ENCODE measurements around the gene SPG7.
A peak's percentile ranks its signal among the peaks of the same experiment; 100 is the strongest.

SPG7 gene

DNA sequence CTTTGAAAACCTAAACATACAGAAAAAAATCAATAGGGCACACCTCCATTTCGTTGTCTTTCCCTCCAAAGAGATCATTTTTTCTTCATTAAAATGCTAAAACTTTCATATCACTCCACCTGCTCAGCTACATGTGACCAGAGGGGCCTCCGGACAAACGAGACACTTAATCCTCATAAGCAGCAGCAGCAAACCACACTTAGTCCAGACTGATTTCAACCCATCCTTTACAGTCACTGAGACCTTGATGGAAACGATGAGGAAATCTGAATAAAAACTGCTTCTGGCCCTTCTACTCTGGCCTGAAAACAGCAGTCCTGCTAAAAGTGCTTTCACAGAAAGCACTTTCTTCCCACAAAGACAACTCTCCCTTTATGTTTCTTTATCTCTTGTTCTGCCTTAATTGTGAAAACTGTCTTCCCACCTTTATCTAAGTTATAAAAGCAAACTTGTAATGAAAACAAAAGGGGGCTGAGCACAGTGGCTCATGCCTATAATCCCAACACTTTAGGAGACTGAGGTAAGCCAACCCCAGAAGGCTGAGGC is 22.4 kb upstream of the SPG7 start:
- DNase-seq (ENCODE audit: low read depth, low spot score), result no peak

GRCh38 chr16:89489040-89489897 is 18.9 kb upstream of the SPG7 start:
- DNase-seq (ENCODE audit: low read depth, low spot score), result no peak

GRCh38 chr16:89489898-89490438 is 18.2 kb upstream of the SPG7 start:
- no peak for DNase-seq (ENCODE audit: low read depth, low spot score)

DNA sequence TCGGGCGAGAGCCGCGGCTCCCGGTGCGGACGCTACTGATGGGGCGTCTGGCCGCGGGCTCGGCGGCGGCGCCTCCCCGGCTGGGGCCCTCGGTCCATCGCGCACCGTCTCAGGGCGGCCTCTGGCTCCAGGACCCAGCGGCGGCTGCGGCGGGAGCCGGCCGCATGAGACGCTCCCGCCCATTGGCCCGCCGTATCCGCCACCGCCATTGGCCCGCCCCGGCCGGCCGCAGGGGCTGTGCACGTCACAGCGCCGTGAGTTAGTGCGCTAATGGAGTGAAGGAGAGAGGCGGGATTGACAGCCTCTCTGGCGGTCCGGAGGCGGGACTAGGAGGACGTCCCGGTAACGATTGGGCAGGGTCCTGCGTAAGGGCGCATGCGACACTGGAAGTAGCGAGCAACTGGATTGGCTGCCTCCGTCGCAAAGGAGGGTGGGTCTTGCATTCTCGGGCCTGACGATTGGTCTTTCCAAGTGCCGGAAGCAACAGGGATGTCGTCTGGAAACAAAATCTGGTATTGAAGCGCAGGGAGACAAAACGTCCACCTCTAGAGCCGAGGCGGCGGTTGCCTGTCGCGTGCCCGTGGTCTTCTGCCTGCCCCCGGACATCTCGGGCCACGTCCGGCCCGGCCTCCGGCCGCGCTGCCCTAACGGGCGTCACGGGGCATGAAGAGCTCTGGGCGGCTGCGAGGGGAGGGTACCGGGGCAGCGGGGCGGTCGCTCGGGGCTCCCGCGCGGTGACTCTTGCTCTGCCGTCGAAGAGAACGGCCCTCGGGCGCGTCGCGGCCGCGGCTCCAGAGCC is 17.6 kb upstream of the SPG7 start, which contains the start of gene ANKRD11:
Gene ANKRD11, minus strand, starts transcription at position 123 of the 799 bp plus-strand sequence. CDS start 173,542 bp downstream, outside the sequence.
- peak; percentile 99 for DNase-seq (ENCODE audit: low read depth, low spot score)

- DNase-seq (ENCODE audit: low read depth, low spot score), result no peak
Observed at GRCh38 chr16:89491238-89491869, 16.8 kb upstream of the SPG7 start.

DNA sequence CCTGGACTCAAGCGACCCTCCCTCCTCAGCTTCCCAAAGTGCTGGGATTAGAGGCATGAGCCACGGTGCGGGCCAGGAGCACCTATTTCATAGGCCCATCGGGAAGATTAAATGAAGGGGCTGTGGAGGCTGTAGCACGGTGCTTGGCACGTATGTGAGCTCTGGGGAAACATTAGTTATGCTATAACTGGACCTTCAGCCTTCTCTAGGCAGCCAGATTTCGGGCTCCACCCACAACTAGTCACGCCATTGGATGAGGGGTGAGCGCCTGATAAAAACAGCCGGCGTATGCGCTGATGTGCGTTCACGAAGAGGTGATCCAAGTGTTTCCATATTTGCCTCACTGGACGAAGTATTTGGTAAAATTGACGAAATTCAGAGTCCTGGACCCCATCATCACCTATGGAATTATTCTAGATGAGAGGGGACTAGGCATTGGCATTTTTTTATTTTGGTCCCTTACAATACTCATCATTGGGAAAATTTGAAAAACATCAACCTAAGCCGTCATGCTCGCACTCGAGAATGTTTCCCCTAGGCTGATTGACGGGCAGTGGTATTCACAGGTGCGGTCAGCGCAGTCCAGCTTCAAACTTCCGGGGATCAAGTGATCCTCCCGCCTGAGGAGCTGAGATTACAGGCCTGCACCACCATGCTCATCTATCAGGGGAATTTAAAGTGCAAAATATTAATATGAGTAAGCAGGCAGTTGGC is 16.1 kb upstream of the SPG7 start:
- DNase-seq (ENCODE audit: low read depth, low spot score), result no peak

DNA sequence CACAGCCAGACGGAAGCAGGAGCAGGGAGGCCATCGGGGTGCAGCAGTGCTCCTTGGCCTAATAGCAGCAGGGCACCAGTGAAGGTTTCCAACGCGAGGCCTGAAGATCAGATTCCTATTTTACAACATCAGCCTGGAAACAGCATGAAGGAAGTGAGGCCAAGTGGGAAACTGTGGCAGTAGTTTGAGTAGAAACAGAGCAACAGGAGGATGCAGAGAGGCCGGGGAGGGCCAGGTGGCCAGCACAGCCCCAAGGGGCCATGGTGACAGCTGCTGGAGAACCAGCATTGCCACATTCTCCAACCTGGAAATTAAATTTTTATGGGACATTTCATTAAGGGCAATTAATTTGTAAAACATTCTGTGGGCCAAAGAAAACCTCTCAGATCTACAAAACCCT is 14.4 kb upstream of the SPG7 start:
- DNase-seq (ENCODE audit: low read depth, low spot score), result no peak

DNA sequence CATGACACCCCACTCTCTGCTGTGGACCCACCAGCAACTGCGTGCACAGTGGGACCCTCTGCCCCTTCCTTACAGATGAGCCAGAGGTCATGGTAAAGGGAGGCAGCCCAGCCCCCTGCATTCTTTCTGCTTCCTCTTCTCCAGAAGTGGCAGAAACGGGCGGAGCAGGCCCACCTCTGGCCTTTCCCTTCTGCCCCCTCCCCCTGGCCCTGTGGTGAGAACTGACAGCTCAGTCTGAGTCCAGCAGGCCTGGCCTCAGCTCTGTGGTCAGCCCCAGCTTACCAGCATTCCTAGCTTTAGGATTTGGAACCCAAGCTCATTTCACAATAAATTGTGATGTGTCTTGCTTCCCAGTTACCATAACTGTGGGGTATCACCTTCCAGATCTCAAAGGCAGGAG is 13.1 kb upstream of the SPG7 start:
- no peak for DNase-seq (ENCODE audit: low read depth, low spot score)

DNA sequence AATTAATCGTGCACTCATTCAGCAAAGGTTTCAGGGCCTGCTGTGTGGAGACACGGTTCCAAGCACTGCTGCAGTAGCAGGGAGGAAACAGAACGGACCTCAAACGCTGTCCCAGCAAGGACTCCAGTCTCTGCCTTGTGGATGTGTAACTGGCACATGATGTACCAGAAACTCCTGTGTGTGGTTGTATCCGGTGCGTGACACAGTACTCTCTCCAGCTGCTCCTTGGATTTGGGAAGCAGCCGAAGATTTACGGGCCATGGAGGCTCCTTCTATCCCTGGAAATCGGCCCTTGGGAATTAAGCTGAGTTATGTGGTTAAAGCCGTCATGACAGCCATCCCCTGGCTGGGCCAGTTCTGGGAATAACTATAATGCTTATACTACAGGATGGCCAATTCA is 9.4 kb upstream of the SPG7 start:
- no peak for DNase-seq (ENCODE audit: low read depth, low spot score)

DNA sequence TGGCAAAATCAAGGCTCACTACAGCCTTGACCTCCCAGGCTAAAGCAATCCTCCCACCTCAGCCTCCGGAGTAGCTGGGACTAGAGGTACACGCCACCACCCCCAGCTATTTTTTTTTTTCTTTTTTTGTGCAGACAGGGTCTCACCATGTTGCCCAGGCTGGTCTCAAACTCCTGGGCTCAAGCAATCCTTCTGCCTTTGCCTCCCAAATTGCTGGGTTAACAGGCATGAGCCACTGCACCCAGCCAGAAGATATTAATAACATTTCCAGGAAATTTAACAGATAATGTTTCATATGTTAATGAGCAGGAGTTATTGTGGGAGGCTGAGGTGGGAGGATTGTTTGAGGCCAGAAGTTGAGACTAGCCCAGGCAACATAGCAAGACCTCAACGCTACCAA is 8.4 kb upstream of the SPG7 start:
- DNase-seq (ENCODE audit: low read depth, low spot score), result no peak

DNA sequence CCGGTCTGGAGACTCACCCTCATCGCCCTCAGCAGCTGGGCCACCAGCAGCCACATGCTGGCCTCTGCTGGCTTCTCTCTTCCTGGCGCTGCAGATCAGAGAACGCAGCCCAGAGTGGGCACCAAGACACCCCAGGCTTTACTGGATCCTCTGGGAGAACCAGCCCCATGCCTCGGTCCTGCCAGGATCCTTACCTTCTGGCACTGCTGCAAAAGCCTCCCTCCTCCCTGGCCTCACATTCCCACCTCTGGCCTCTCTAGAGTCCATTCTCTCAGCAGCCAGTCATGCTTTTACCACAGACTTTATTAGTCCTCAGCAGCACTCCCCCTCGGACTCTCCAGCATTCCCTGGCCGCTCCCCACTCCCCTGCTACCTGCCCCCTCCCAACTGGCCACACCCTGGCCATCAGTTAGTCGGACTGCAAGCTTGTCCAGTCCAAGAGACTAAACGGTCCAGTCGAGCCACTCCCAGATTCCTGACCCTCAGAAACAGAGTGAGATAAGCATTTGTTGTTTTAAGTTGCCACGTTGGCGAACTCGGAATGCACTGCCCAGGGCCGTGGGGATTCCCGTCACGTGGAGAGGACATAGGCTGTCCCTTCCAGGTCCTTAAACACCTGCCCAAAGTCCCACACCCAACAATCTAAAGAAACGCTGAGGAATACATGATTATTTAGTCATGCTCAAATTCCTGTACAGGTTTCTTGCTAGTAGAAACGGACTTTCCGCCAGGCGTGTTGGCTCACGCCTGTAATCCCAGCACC is 5.9 kb upstream of the SPG7 start:
- no peak for DNase-seq (ENCODE audit: low read depth, low spot score)

GRCh38 chr16:89504091-89504490 is 4.1 kb upstream of the SPG7 start:
- DNase-seq (ENCODE audit: low read depth, low spot score), result no peak

- DNase-seq (ENCODE audit: low read depth, low spot score), result no peak
Observed at GRCh38 chr16:89505204-89506112, 2.7 kb upstream of the SPG7 start.

DNA sequence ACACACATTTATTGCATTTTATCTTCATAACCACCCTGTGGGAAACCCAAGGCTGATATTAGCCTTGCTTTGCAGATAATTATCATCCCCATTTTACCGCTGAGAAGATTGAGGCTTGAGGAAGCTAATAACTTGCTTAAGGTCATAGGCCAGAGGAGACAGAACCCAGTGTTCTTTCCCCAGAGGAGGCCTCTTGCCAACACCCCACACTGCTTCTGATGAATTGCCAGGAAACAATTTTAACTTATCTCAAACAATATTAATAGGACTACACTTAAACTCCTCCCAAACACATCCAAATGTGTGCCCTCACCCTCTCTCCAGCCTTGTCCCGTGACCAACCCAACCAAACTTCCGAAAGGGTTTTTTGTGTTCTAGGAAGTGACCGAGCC is 2.1 kb upstream of the SPG7 start:
- DNase-seq (ENCODE audit: low read depth, low spot score), result no peak

DNA sequence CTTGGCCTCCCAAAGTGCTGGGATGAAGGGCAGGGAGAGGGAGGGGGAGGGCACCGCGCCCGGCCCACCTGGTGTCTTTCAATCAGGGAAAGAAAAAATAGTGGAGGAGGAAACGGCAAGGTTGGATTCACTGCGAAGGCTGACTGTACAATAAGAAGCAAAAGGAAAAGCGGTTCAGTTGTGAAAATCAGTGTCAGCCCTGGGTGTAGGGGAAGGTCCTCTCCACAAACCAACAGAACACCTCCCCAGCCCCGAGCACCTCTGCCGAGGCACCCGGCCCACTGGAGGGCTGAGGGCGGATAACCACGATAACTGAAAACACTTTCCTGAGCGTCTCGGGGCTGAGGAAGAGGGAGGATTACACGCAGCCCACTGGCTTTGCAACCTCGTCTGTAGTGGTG is 1.4 kb upstream of the SPG7 start:
- DNase-seq (ENCODE audit: low read depth, low spot score), result no peak

DNA sequence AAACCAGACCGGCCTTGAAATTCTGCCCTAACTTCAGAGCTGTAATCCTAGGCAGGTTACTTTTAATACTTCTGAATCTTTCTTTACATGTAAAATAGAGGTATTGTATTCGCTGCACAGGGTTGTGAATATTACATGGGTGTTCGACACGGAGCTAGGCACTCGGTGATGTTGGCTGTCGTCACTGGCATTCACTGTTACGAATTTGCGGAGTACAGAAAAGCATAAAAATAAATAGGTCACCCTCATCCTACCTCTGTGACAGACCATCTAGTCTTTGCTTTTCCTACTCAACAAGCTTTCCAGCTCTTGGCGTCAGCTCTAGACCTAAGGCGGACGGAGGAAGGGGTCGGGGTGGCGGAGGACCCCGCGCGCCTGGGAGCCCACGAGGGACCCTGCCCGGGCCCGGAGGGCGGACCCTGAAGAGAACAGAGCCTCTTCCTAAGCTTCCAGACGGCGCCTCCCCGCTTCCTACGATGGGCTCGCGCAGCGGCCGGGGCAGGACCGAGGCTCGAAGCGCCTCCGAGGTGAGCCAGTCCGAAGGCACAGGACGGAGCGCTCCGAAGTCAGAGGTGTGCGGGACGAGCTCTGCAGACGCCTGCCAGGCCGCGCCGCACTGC is 879 bp upstream of the SPG7 start:
- DNase-seq (ENCODE audit: low read depth, low spot score), result no peak

DNA sequence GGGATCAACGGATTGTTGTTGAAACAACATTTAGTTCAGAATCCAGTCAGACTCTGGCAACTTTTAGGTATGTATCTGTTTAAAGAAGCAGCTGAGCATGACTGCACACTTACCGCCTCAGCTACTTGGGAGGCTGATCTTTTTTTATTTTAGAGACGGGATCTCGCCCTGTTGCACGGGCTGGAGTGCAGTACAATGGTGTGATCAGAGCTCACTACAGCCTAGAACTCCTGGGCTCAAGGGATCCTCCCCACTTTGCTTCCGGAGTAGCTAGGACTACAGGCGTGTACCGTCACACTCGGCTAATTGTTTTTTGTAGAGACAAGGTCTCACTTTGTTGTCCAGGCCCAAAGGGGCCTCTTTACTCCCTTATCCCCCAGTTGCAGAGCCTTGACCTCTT is 2.3 kb downstream of the SPG7 start:
- DNase-seq (ENCODE audit: low read depth, low spot score), result no peak

DNA sequence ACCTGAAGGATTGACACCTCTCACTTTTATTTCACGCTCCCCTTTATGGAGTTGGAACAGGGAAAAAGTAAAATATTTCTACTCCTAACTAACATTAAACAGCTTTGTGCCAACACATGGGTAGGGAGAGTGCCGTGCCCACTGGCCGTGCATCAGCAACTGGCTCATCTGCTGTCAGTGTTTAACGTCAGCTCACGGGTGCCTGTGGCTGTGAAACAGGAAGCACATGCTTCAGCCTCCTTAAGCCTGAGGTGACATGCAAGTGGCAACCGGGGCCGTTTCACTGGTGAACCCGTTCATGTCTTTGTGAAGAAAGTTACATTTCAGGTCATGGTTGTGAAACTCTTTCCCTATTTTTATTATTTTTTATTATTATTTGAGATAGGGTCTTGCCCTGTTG is 3.2 kb downstream of the SPG7 start:
- no peak for DNase-seq (ENCODE audit: low read depth, low spot score)

DNA sequence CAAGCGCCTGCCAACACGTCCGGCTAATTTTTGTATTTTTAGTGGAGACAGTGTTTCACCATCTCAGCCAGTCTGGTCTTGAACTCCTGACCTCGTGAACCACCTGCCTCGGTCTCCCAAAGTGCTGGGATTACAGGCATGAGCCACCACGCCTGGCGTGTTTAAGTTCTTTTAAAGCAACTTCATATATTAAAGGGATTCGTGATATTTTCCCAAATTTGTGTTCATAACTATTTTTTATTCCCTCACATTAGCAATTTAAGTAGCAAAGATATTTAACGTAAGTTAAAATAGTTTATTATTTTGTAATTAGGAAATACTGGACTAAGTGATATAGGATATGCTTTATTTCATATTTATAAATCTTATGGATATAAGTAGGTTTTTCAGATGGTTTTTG is 4.2 kb downstream of the SPG7 start:
- no peak for DNase-seq (ENCODE audit: low read depth, low spot score)
